Left ventricle myocardium superior (tissue), 1 donor: ENCODE data around the gene PELI3. TPM values are rescaled to one million over a fixed set of nuclear protein-coding genes. Genes with fewer than 3 reads are reported as not detected.
"Not testable (repeated sequence)": the region's sequence is repeated elsewhere in the genome, so short reads cannot be mapped to it uniquely, and the experiment has no call there.

Experiments used
- ATAC-seq: fragments of 200-7000 bp; cut with Tn5 transposase; one replicate; pipeline ENCODE4 v1.9.1; 2020; ENCODE audit warnings: mild to moderate bottlenecking, moderate library complexity
- DNase-seq: peaks from one replicate; pipeline ENCODE4 v3.0.0-alpha.2; 2020
- intact Hi-C: fragments of 100-400 bp; cut with micrococcal nuclease; formaldehyde crosslinking; loops from one replicate; pipeline ENCODE4 v1.11.0; 2022
- total RNA-seq: library from RNA; stranded (reverse); fragmentation: NEBNext Ultra II Directional; extraction: Animal tissue kit (Norgen Biotek cat#: 25700); gene quantifications from one replicate; pipeline ENCODE4 v1.2.1, GENCODE V29; 2021
- donor health status: DM: no; HTN: yes; CAD: no; lungs with severe emphysema.

PELI3 gene
- total RNA-seq, 1 donor from 2014 or later: 10.9 TPM

GRCh38 chr11:66440101-66440939 is 26.4 kb upstream of the PELI3 start:
- ATAC-seq, intact Hi-C loops, DNase-seq: not testable (repeated sequence)

GRCh38 chr11:66440940-66441282 is 25.8 kb upstream of the PELI3 start:
- ATAC-seq, DNase-seq, intact Hi-C loops: not testable (repeated sequence)

- intact Hi-C loops: no loop called here
- DNase-seq: no peak
- ATAC-seq: no peak
Observed at GRCh38 chr11:66443602-66444001, 23.1 kb upstream of the PELI3 start.

- DNase-seq (no peak), ATAC-seq (no peak)
- intact Hi-C loops: no loop called here
Observed at GRCh38 chr11:66447012-66447411, 19.7 kb upstream of the PELI3 start.

GRCh38 chr11:66448523-66448922 is 18.2 kb upstream of the PELI3 start:
- ATAC-seq (no peak), DNase-seq (no peak)
- intact Hi-C loops: no loop called here

- intact Hi-C loops: no loop called here
- DNase-seq (no peak), ATAC-seq (no peak)
Observed at GRCh38 chr11:66450560-66450959, 16.1 kb upstream of the PELI3 start.

GRCh38 chr11:66451663-66452062 is 15.0 kb upstream of the PELI3 start:
- no peak for DNase-seq
- intact Hi-C loops: no loop called here
- no peak for ATAC-seq

GRCh38 chr11:66454247-66454646 is 12.5 kb upstream of the PELI3 start:
- ATAC-seq: no peak
- intact Hi-C loops: no loop called here
- no peak for DNase-seq

GRCh38 chr11:66454828-66455227 is 11.9 kb upstream of the PELI3 start:
- intact Hi-C loops: no loop called here
- no peak for ATAC-seq
- no peak for DNase-seq

- intact Hi-C loops: no loop called here
- ATAC-seq: no peak
- no peak for DNase-seq
Observed at GRCh38 chr11:66457826-66458225, 8.9 kb upstream of the PELI3 start.

GRCh38 chr11:66459138-66459778 is 7.4 kb upstream of the PELI3 start:
- intact Hi-C loops: no loop called here
- DNase-seq (no peak), ATAC-seq (no peak)

- intact Hi-C loops: no loop called here
- DNase-seq (no peak), ATAC-seq (no peak)
Observed at GRCh38 chr11:66462010-66462409, 4.7 kb upstream of the PELI3 start.

GRCh38 chr11:66462911-66463310 is 3.8 kb upstream of the PELI3 start:
- DNase-seq: no peak
- no peak for ATAC-seq
- intact Hi-C loops: no loop called here

- DNase-seq, intact Hi-C loops, ATAC-seq: not testable (repeated sequence)
Observed at GRCh38 chr11:66464116-66464515, 2.6 kb upstream of the PELI3 start.

GRCh38 chr11:66464916-66465315 is 1.8 kb upstream of the PELI3 start:
- intact Hi-C loops: no loop called here
- ATAC-seq (no peak), DNase-seq (no peak)

- DNase-seq (no peak), ATAC-seq (no peak)
- intact Hi-C loops: no loop called here
Observed at GRCh38 chr11:66465373-66466224, 1.1 kb upstream of the PELI3 start.

GRCh38 chr11:66467034-66467659 is 442 bp downstream of the PELI3 start:
- intact Hi-C loops: no loop called here

GRCh38 chr11:66467756-66468155 is 1.1 kb downstream of the PELI3 start:
- intact Hi-C loops: no loop called here
- DNase-seq (no peak), ATAC-seq (no peak)

More at GRCh38 chr11:66467034-66467659, 442 bp downstream of the PELI3 start:
- DNase-seq: peak; percentile 64
- ATAC-seq: peak; percentile 19

GRCh38 chr11:66468691-66469090 is 2.0 kb downstream of the PELI3 start:
- ATAC-seq: no peak
- DNase-seq: no peak
- intact Hi-C loops: no loop called here
